Activated CD4-positive, CD25-positive, alpha-beta regulatory T cell (primary cell): ENCODE results near the gene HNF1B.

ENCODE experiments used
- DNase-seq, 4 experiments: peaks; one replicate each; lab custom pipeline; 2025; lab: John Stamatoyannopoulos, UW

HNF1B gene

GRCh38 chr17:37735165-37735564, 9.7 kb downstream of the HNF1B start:
- DNase-seq = no peak

DNA sequence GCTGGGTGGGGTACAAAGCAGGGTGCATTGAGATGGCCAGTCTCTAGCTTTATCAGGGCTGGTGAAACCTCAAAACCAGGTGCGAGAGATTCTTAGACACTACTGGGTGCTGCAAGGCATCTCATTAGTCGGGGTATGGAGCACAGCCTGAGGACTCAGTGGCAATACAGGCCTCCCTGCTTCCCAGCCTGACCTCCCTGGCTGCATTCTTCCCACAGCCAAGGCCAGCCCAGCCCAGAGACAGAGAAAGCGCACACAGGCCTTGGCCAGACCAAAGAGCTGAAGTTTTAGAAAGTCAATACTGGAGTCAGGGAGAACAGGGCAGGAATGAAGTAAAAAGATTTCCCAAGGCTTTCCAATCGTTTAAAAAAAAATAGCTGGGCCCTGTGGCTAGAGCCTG, 12.5 kb downstream of the HNF1B start:
- no peak for DNase-seq

DNA sequence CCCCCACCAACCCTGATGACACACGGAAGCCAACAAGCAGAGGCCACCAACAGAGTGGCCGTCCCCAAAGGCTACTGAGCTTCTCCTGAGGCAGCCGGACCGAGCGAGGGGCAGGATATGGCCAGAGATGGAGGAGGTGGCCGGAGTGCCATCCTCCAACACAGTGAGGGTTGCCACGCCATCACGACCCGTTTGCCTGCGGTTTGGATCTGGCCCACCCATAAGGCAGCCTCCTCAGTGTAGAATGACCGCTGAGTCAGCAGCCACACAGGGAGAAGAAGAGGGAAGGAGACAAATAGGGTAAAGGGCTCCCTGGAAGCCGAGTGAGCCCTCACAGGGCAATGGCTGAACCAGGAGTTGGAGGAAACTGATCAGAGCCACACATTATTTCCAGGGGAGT, 13.8 kb downstream of the HNF1B start:
- no peak for DNase-seq

DNA sequence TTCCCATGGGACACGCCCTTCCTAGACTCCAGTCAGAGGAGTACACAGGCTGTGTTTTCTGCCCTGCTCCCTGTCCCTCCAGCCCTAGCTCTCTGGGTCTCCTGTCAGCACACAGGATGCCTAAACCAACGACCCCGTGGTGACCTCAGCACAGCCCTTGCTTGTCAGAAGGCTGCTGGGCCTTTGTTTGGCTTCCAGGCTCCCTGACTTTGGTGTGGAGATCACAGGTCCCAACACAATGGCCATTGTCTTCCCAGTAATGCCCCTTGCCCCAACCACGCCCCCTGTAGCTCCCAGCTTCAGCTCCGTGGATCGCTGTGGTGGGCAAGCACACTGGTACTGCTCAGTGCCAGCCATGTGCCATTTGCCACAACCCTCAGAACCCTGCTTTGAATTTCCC, 15.0 kb downstream of the HNF1B start:
- DNase-seq = no peak

GRCh38 chr17:37726891-37727675, 17.8 kb downstream of the HNF1B start:
- no peak for DNase-seq

GRCh38 chr17:37726248-37726647, 18.6 kb downstream of the HNF1B start:
- no peak for DNase-seq

GRCh38 chr17:37725601-37726146, 19.2 kb downstream of the HNF1B start:
- no peak for DNase-seq

GRCh38 chr17:37725021-37725595, 19.8 kb downstream of the HNF1B start:
- no peak for DNase-seq

DNA sequence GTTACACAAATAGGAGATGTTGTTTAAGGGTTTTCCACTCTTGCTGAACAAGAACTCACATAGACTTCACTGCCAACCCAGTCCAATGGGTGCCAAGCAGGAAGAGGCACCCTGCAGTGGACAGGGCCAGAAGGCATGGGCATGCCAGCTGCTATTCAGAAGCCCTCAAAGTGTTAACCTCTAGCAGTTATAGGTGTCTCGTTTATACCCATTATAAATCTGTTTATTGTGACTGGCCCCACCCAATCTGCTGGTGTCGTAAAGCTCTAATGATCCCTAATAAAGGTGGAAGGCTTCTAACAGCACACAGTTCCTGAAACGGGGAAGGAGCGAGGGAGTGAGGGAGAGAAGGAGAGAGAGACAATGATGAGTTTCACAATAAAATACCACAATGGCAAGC, 23.9 kb downstream of the HNF1B start:
- no peak for DNase-seq

- no peak for DNase-seq
These were observed 25.0 kb downstream of the HNF1B start for GRCh38 chr17:37719866-37720265.

- DNase-seq = no peak
These were observed 26.4 kb downstream of the HNF1B start for GRCh38 chr17:37718324-37719048.

- DNase-seq = no peak
These were observed 27.1 kb downstream of the HNF1B start for GRCh38 chr17:37717627-37718323.

- DNase-seq = no peak
These were observed 30.0 kb downstream of the HNF1B start for GRCh38 chr17:37714897-37715296.

GRCh38 chr17:37713624-37714023, 31.2 kb downstream of the HNF1B start:
- DNase-seq = no peak

DNA sequence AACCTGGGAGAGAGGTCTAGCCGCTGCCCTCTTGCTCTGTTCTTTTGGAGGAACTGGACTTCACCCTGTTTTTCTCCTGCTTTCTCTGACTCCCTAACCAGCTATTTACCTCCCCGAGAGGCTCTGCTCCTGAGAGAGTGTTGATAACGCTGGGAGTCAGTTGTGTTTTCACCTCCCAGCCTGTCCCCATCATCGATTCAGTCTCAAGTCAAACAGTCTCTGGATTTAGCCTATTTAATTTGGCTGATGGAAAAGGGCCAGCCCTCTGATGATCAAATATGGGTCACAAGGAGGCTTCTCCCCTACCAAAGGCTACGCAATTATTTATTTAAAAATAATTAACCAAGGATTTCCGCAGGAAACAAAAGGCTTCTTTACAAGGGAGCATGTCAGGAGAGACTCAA, 31.8 kb downstream of the HNF1B start:
- DNase-seq = no peak

DNA sequence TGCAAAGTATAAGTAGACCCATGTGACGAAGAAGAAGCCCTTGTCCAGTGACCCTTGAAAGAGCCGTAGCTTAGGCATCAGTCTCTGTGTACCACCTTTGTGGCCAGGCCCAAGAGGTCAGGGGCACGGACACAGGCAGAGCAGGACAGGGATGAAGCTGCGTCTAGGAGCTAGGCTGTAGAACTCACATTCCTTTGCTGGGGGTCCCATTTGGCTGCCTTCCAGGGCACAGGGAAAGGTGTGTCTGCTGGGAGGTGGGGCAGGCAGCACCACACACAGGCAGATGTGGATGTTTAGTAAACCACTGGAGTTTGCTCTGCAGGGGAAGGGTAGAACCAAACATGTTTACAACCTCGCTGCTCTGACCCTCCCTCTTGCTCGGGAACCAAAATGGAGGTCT, 33.7 kb downstream of the HNF1B start:
- DNase-seq = no peak

DNA sequence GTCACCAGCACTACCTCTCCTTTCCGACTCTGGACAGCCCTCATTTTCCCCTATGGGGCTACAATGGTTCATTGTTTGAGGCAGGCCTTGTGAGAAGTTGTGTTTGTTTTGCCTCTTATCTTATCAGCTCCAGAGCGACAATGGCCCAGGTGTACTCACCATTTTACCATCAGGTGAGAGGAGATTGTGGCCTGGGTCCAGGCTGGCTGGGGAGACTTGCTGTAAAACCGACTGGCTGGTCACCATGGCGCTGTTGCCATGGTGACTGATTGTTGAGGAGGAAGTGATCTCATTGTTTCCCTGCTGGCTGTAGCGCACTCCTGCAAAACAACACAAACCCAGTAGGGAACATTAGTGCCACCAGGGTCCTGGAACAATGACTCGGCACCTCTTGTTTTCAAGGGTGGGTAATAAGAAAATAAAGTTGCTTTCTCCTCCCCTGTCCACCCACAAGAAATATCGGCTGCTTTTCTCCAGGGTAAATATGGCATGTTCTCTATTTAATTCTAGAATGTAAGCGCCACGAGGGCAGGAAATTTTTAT, 34.4 kb downstream of the HNF1B start:
- no peak for DNase-seq

DNA sequence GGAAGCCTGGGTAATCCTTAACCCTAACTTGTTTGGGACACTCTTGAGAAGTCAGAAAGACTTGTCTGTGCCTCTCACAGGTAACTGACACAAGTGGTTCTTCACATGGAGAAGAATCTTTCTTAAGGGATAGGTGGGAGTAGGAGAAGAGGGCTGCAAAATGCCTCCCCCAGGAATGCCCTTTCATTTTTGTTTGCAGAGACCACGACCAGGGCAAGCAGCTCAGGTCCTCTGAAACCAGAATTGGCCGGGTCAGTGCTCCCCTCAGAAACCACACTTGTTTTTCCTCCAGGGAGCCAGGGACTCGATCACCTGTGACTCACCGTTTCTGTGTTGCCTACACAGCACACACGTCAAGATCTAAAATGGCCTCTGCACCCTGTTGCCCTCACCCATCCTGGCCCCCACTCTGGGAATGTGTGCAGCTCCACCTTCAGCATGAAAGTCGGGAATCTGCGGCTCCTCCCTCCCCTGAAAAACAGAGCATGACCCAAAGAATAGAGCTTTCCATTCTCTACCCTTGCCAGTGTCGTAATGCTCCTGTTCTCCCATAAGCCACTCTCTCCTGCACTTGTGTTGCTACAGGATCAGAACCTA, 36.1 kb downstream of the HNF1B start:
- DNase-seq = no peak

- DNase-seq = no peak
These were observed 36.7 kb downstream of the HNF1B start for GRCh38 chr17:37708008-37708615.

GRCh38 chr17:37706446-37706845, 38.4 kb downstream of the HNF1B start:
- no peak for DNase-seq

GRCh38 chr17:37702598-37702997, 42.3 kb downstream of the HNF1B start:
- no peak for DNase-seq
